Measurements from ENCODE around the gene ATE1. TPM values are rescaled to one million over a fixed set of nuclear protein-coding genes. Genes with fewer than 3 reads are reported as not detected.

Gene ATE1
- total RNA-seq, 1 donor from 2014 or later: 24.2 TPM

- H3K27me3 Mint-ChIP-seq (ENCODE audit: low read depth): no peaks in the 10 kb centered on the region
- no peak for TF ChIP-seq CTCF (IDR thresholded peaks at IDR 0.05)
- no peak overlapping the region for H3K4me3 Mint-ChIP-seq (ENCODE audit: unreplicated experiment)
- no peak for DNase-seq (ENCODE audit: low spot score)
- no peak overlapping the region for H3K27ac Mint-ChIP-seq (ENCODE audit: unreplicated experiment)
- no peaks in the 10 kb centered on the region for H3K4me1 Mint-ChIP-seq (ENCODE audit: low read depth)
- no peaks in the 10 kb centered on the region for H3K9me3 Mint-ChIP-seq (ENCODE audit: low read depth)
- peaks cover 10% of the 10 kb centered on the region for H3K36me3 Mint-ChIP-seq (ENCODE audit: low read depth)
Observed at GRCh38 chr10:121838931-121839330, 88.9 kb downstream of the ATE1 start.

- TF ChIP-seq CTCF (IDR thresholded peaks at IDR 0.05): no peak
- H3K4me3 Mint-ChIP-seq (ENCODE audit: unreplicated experiment): no peak overlapping the region
- H3K27ac Mint-ChIP-seq (ENCODE audit: unreplicated experiment): no peak overlapping the region
- H3K27me3 Mint-ChIP-seq (ENCODE audit: low read depth): no peaks in the 10 kb centered on the region
- no peak for DNase-seq (ENCODE audit: low spot score)
- H3K36me3 Mint-ChIP-seq (ENCODE audit: low read depth): peaks cover 12% of the 10 kb centered on the region
- no peaks in the 10 kb centered on the region for H3K4me1 Mint-ChIP-seq (ENCODE audit: low read depth)
- H3K9me3 Mint-ChIP-seq (ENCODE audit: low read depth): no peaks in the 10 kb centered on the region
Observed at GRCh38 chr10:121838149-121838548, 89.7 kb downstream of the ATE1 start.

GRCh38 chr10:121836171-121836570 is 91.7 kb downstream of the ATE1 start:
- DNase-seq (ENCODE audit: low spot score): no peak
- no peaks in the 10 kb centered on the region for H3K27me3 Mint-ChIP-seq (ENCODE audit: low read depth)
- TF ChIP-seq CTCF (IDR thresholded peaks at IDR 0.05): no peak
- H3K36me3 Mint-ChIP-seq (ENCODE audit: low read depth): peaks cover 13% of the 10 kb centered on the region
- H3K4me1 Mint-ChIP-seq (ENCODE audit: low read depth): peaks cover 5% of the 10 kb centered on the region
- H3K27ac Mint-ChIP-seq (ENCODE audit: unreplicated experiment): no peak overlapping the region
- no peak overlapping the region for H3K4me3 Mint-ChIP-seq (ENCODE audit: unreplicated experiment)
- H3K9me3 Mint-ChIP-seq (ENCODE audit: low read depth): no peaks in the 10 kb centered on the region

GRCh38 chr10:121835376-121835775 is 92.5 kb downstream of the ATE1 start:
- Mint-ChIP-seq H3K27ac (ENCODE audit: unreplicated experiment) (no peak overlapping the region), H3K4me3 (ENCODE audit: unreplicated experiment) (no peak overlapping the region), H3K9me3 (ENCODE audit: low read depth) (no peaks in the 10 kb centered on the region), H3K4me1 (ENCODE audit: low read depth) (peaks cover 5% of the 10 kb centered on the region), H3K27me3 (ENCODE audit: low read depth) (no peaks in the 10 kb centered on the region), H3K36me3 (ENCODE audit: low read depth) (peaks cover 13% of the 10 kb centered on the region)
- TF ChIP-seq CTCF (IDR thresholded peaks at IDR 0.05): no peak
- no peak for DNase-seq (ENCODE audit: low spot score)

- Mint-ChIP-seq H3K36me3 (ENCODE audit: low read depth) (peaks cover 16% of the 10 kb centered on the region), H3K4me1 (ENCODE audit: low read depth) (peaks cover 11% of the 10 kb centered on the region), H3K27ac (ENCODE audit: unreplicated experiment) (no peak overlapping the region), H3K27me3 (ENCODE audit: low read depth) (no peaks in the 10 kb centered on the region), H3K9me3 (ENCODE audit: low read depth) (no peaks in the 10 kb centered on the region), H3K4me3 (ENCODE audit: unreplicated experiment) (no peak overlapping the region)
- DNase-seq (ENCODE audit: low spot score): no peak
- TF ChIP-seq CTCF (IDR thresholded peaks at IDR 0.05): no peak
Observed at GRCh38 chr10:121834757-121835156, 93.1 kb downstream of the ATE1 start.

All from chondrocyte (in vitro differentiated cells).